ENCODE results near the gene ZFYVE26.
"Not testable (repeated sequence)": the region's sequence is repeated elsewhere in the genome, so short reads cannot be mapped to it uniquely, and the experiment has no call there.

DNA sequence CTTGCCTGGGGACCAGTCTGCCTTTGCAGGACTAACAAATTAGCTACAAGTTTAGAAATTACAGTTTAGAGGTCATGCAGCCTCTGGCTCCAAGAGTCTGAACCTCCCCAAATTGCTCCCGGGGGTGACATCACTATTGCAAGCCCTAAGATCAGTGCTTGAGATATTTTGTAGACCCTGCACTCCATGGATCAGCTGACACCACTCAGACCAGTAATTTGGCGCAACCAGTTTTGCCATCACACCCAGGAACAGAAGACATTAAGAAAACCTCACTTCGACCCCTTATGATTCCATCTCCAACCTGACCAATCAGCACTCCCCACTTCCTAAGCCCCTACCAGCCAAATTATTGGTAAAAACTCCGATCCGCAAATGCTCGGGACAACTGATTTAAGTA lies 2.1 kb upstream of the ZFYVE26 start:
- TF ChIP-seq, protein P1, sequence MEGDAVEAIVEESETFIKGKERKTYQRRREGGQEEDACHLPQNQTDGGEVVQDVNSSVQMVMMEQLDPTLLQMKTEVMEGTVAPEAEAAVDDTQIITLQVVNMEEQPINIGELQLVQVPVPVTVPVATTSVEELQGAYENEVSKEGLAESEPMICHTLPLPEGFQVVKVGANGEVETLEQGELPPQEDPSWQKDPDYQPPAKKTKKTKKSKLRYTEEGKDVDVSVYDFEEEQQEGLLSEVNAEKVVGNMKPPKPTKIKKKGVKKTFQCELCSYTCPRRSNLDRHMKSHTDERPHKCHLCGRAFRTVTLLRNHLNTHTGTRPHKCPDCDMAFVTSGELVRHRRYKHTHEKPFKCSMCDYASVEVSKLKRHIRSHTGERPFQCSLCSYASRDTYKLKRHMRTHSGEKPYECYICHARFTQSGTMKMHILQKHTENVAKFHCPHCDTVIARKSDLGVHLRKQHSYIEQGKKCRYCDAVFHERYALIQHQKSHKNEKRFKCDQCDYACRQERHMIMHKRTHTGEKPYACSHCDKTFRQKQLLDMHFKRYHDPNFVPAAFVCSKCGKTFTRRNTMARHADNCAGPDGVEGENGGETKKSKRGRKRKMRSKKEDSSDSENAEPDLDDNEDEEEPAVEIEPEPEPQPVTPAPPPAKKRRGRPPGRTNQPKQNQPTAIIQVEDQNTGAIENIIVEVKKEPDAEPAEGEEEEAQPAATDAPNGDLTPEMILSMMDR (IDR thresholded peaks at IDR 0.05): not testable (repeated sequence)
- TF ChIP-seq POLR2A (IDR thresholded peaks at IDR 0.05): not testable (repeated sequence)
